ENCODE data around the gene CNTNAP2.
"Not testable (repeated sequence)": the region's sequence is repeated elsewhere in the genome, so short reads cannot be mapped to it uniquely, and the experiment has no call there.

The CNTNAP2 gene

DNA sequence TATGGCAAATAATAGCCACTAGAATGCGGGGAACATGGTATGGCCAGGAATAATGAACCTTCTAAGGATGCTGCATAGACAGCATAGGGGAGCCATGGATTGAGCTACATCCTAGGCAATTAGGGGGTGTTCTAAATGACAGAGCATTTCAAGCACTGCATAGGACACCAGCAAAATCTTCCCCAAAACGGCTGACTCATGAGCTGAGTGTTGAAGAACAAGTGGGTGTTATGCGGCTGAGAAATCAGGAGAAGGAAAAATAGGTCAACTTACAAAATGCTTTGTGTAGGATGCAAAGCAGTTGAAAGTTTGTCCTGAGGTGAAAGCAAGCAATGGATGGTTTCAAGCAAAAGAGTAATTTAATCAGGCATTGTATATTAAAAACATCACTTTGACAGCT lies 1450.4 kb downstream of the CNTNAP2 start:
- DNase-seq (ENCODE audit: low spot score), result no peak

- DNase-seq (ENCODE audit: low spot score), result no peak
Observed at GRCh38 chr7:147569116-147569913, 1452.7 kb downstream of the CNTNAP2 start.

DNA sequence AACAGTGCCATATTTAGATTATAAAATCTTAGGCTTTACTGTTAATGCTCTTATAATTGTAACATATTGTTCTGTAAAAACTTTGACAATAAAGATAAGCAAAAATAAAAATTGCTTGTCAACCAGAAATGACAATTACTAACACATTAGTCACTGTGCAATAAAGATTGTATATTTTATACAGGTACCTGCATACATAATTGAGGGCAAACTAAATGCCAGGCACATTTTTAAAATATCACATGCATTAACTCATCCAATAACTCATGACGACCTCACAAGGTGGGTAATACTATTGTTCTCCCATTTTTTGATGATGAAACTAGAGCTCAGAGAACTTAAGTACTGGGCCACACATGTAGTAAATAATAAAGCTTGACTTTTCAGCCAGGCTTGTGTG lies 1453.8 kb downstream of the CNTNAP2 start:
- DNase-seq (ENCODE audit: low spot score), result no peak

GRCh38 chr7:147571436-147572185 lies 1455.0 kb downstream of the CNTNAP2 start:
- no peak for DNase-seq (ENCODE audit: low spot score)

GRCh38 chr7:147578196-147578595 lies 1461.6 kb downstream of the CNTNAP2 start:
- DNase-seq (ENCODE audit: low spot score), result no peak

GRCh38 chr7:147579148-147579547 lies 1462.5 kb downstream of the CNTNAP2 start:
- no peak for DNase-seq (ENCODE audit: low spot score)

- no peak for DNase-seq (ENCODE audit: low spot score)
Observed at GRCh38 chr7:147584771-147585193, 1468.2 kb downstream of the CNTNAP2 start.

- no peak for DNase-seq (ENCODE audit: low spot score)
Observed at GRCh38 chr7:147586110-147586509, 1469.5 kb downstream of the CNTNAP2 start.

GRCh38 chr7:147586526-147586925 lies 1469.9 kb downstream of the CNTNAP2 start:
- no peak for DNase-seq (ENCODE audit: low spot score)

GRCh38 chr7:147593271-147594057 lies 1476.9 kb downstream of the CNTNAP2 start:
- DNase-seq (ENCODE audit: low spot score), result no peak

DNA sequence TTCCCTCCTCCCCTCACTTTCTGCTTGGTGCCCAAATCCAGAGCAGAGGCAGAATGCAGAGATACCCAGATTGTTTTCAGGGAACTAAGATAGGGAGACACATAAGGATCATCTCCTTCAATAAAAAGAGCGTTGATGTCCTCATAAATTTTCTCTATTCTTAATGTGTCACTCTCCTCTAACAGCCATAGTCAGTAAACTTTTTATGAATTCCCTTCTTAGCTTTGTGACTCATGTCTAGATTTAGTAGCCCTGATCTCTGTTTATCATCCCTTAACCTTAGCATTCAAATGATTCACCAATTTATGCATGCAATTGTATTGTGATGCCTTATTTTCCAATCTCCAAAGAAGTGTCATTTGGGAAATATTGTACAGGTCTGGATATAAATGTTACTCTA lies 1478.4 kb downstream of the CNTNAP2 start:
- no peak for DNase-seq (ENCODE audit: low spot score)

- not testable (repeated sequence) for DNase-seq (ENCODE audit: low spot score)
Observed at GRCh38 chr7:147598687-147599086, 1482.1 kb downstream of the CNTNAP2 start.

DNA sequence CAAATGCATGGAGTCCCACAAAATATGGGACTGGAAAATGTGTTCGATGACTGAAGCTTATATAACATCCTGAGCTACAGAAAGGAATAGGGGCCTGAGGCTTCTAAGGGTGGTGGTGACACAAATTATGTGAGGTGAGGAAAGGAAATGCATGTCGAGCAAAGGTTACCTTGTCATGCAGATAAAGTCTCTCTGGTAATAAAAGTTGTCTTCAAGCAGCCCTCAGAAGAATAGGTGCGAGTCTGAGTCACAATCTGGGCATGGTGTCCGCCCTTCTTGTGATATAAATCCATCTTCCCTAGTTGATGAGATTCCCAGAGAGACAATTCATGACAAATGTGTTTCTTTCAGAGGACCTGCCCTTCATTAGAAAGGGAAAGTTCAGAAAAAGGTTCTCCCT lies 1488.7 kb downstream of the CNTNAP2 start:
- no peak for DNase-seq (ENCODE audit: low spot score)

GRCh38 chr7:147607157-147607800 lies 1490.7 kb downstream of the CNTNAP2 start:
- no peak for DNase-seq (ENCODE audit: low spot score)

DNA sequence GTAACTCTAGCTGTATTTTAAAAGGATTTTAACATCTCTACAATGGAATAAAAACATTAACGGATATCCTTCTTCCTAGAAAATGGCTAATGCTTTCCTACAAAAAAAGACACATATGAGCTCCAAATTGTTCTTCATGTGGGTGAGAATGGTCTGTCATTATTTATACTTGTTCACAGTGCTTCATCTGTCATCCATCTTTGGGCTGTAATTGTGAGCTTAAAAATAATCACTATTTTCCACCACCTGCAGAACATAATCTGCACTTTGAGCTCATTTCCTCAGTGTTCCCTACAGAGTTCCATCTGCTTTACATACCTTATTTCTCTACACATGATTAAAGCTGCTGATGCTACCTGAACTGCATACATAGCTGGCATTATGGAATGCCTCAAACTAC lies 1494.8 kb downstream of the CNTNAP2 start:
- DNase-seq (ENCODE audit: low spot score), result no peak

GRCh38 chr7:147635288-147635687 lies 1518.7 kb downstream of the CNTNAP2 start:
- no peak for DNase-seq (ENCODE audit: low spot score)

DNA sequence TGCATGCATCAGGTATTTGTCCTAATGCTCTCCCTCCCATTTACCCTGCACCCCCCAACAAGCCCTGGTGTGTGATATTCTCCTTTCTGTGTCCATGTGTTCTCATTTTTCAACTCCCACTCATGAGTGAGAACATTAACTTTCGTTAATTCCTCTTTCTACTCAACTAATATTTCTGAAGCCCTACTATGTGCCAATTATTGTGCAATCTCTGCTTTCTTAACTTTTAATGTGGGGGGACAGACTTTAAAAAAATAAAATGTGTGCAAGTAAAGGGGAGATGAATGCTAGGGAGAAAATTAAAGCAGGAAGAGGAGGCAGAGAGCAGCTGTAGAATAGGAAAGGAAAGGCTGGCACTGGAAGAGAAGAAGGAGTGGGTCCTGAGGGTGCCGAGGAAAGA lies 1520.0 kb downstream of the CNTNAP2 start:
- DNase-seq (ENCODE audit: low spot score), result no peak

GRCh38 chr7:147638566-147638965 lies 1522.0 kb downstream of the CNTNAP2 start:
- no peak for DNase-seq (ENCODE audit: low spot score)

DNA sequence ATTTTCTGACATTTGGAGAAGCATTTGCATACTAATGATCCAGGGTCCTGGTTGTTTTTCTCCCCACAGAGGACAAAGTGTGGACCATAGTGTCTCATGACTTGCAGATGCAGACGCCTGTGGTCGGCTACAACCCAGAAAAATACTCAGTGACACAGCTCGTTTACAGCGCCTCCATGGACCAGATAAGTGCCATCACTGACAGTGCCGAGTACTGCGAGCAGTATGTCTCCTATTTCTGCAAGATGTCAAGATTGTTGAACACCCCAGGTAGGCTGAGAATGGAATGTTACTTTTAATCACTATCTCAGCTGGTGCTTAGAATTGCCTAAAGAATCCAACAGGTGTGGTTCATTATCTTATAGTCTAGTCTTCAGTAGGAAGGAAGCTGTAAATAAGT lies 1522.4 kb downstream of the CNTNAP2 start:
- no peak for DNase-seq (ENCODE audit: low spot score)

DNA sequence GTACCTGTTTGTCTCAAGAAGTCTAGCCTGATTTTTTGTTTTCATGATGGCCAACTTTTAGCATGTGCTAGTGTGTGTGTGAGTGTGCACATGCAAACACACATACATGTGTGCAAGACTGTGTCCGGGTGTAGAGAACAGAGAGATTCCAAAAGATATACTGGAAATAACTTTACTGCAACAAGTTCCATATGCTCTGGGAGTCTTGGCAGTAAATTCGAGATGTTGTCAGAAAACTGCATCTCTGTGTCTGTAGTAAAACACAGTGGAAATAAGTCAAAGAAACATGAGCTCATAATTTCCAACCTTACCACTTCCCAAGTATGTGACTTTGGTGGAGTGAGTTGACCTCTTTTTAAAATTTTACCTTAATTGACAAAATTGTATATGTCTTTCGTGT lies 1523.2 kb downstream of the CNTNAP2 start:
- DNase-seq (ENCODE audit: low spot score), result no peak

- no peak for DNase-seq (ENCODE audit: low spot score)
Observed at GRCh38 chr7:147640821-147641220, 1524.2 kb downstream of the CNTNAP2 start.

DNA sequence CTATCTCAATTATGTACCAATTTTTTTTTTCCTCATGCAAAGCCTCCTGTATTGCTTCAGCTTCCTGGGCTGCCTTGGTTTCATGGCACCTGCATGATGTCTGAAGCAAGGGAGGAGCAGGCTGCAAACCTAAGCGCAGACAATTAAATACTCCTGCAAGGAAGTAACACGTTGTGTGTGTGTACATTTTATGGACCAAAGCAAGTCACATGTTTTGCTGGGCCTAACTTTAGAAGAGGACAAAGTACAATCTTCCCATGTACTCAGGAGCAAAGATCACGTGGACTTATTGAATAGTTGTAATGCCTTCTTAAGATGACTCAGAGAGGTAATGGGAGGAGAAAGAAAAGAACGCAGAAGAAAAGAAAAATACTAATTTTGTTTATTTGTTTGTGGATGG lies 1530.0 kb downstream of the CNTNAP2 start:
- no peak for DNase-seq (ENCODE audit: low spot score)

All from HuH-7 (cell line).